HG03280 (cell line): ENCODE results near the gene CTCF.

Experiments used
- ATAC-seq: cut with Tn5 transposase; IDR thresholded peaks from one replicate; pipeline ENCODE4 v1.9.1; 2021; ENCODE audit warnings: mild to moderate bottlenecking, moderate library complexity; ENCODE audit not compliant: unreplicated experiment

CTCF gene

GRCh38 chr16:67663877-67664222 is 101.5 kb downstream of the CTCF start:
- no peak for ATAC-seq

DNA sequence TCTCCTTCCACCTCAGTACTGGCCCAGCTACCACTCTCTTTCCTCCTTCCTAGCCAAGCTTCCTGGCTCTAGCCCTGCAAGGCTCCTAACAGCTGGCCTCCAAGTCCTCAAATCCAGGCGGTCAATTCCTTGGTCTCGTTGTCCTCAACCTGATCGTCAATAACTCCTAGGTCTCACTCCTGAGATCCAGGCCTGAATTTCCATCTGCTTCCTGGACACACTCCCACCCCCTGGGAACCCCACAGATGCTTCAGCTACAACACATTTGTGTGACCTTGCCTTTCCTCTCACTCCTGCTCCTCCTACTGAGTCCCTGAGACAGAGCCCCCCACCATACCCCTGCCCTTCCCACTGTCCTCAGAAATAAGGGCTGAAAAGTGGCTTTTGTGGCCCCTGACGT is 101.9 kb downstream of the CTCF start:
- ATAC-seq, result no peak

DNA sequence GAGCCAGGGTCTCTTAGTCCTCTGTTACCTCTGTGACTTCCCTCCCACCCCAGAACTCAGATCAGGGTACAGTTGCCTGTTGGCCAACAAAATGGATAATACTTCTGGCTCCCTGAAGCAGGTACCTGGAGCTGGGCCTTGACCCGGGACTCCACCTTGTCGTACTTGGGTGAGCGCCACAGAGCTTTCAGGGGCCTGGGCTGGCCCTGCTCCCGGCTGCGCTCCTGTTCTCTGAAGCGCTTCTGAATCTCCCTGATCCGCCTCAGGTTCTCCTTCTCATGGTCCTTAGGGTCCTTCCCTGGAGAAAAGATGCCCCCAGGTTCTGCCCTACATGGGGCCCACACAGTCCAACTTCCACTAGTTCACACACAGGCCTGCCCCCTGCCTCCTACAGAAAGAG is 102.5 kb downstream of the CTCF start:
- no peak for ATAC-seq

- no peak for ATAC-seq
Observed at GRCh38 chr16:67665598-67665997, 103.3 kb downstream of the CTCF start.

- peak; percentile 2 for ATAC-seq
Observed at GRCh38 chr16:67666032-67666551, 103.8 kb downstream of the CTCF start.

DNA sequence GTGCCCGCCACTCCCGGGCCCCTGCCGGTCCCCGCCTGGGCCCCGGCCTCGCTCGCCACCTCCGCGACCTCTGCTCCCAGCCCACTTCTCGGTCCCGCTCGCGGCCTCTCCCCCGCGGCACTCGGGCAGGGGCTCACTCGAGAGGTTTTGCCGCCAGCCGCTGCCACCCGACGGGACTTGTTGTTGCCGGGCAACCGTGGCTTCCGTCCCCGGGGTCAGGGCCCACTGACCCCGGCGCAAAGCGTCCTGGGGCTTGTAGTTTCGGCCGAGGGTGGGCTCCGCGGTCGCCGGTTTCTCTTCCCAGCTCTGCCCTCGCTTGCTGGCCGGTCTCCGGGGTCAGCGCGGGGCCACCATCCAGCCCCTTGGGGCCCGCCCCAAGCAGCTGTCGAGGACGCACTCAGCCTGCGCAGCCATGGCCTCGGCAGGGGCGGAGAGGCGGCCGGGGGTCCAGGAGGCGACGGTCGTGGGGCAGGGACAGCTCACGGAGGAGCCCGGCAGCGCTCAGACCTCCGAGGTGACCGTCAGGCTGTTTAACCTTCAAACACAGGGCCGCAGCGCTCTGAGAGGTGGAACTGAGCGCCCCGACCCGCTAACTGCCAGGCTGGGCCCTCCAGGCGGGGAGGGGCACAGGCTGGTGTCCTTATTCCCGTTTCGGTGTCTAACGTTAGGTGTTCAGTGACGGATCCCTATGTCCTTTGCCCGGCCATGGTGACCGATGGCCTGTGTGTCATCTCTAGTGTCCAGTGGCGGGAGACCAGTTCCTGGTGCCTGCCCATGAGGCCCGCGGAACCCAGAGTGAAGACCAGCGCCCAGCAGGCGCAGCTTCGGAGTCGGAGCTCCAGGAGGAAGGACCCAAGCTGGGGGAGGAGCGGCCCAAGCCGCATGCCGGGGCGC is 104.5 kb downstream of the CTCF start, which contains the start of the genes C16orf86 and ENKD1:
Gene C16orf86, plus strand, starts transcription at position 256 of the 894 bp plus-strand sequence. Its CDS starts 157 bp downstream, at position 413.
Gene ENKD1, minus strand, starts transcription at position 192 of the 894 bp plus-strand sequence. CDS start 308 bp downstream, outside the sequence.
- peak; percentile 58 for ATAC-seq

DNA sequence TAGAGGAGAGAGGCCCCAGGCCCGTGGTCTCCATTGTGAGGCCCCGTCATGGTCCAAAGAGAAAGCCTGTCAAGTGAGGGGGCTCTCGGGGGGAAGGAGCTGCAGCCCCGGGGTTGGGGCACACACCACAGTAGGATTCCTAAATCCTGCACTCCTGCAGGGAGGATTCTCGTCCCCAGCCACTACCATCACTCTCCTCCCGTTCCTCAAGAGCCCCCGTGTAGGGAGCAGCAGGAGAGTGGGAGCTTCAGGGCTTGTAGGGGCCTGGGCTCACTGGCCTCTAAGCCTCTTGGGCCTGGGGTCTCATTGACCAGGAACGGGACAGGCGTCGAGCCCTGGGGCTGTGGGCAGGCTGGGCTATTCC is 105.1 kb downstream of the CTCF start:
- ATAC-seq, result no peak

DNA sequence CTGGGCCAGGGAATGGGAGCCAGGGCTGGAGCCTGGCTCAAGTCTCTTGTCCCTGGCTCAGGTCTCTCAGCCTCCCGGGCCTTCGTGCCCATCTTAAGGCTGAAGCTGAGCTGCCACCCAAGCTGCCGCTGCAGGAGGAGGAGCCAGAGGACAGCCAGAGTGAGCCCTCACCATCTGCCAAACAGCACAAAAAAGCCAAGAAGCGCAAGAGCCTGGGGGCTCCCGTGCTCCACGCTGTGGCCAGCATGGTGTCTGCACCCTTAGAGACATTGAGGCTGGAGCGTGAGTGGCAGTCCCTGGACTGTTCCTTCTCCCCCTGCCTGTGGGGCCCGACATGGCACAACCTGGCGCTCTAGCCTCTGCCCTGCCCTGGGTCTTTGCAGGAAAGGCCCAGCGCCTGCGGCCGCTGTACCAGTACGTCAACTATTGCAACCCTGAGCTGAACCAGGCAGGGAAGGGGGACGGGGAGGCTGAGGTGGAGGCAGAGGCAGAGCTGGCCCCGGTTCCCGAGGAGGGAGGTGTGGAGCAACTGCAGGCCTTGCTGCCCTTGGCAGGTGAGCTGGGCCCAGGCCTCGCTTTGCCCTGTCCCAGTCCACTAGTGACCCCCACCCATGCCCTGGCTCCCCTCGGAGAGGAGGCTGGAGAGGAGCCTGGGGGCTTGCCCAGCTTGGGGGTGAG is 105.6 kb downstream of the CTCF start:
- ATAC-seq, result peak; percentile 67

GRCh38 chr16:67668495-67669157 is 106.3 kb downstream of the CTCF start:
- no peak for ATAC-seq

DNA sequence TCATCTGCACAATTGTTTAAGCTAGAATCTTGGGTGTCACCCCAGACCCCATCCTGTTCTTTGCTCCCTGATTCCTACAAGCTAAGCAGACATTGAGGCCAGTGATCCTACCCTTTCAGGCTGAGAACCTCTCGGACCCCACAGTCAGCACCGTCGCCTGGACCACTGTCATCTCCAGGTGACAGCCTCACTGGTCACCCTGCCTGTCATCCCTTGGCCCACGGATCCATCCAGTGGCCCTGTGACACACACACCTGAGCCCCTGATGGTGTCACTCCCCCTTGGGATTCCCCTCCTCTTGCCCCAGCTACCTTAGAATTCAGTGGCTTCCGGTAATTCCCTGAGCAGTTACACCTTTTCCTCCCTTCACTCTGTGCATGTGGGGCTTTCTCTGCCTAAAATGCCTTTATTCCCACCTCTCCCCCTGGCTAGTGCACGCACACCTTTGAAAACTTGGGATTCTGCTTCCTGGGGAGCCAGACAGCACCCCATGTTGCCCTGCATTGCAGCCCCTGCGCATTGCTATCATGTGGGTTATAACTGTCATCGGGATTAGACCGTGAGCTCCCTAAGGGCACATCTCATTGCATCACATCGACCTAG is 107.3 kb downstream of the CTCF start:
- ATAC-seq, result no peak

DNA sequence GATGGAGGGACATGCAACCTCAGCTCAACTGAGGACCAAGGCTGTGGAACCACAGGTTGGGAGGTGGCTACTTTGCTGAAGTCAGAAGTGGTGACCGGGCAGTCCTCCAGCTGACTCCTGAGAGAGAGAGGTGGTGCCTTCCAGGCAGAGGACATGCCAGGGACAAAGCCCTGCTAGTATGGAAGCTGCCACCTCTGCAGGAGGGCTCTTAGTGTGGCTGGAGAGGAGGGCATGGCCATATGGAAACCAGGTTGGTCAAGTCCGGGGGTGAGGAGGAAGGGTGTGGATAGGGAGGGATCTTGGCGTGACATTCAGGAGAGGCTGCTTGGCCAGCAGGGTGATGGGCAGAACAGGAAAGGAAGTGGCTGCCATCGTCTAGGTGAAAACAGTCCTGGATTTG is 110.0 kb downstream of the CTCF start:
- ATAC-seq, result no peak

DNA sequence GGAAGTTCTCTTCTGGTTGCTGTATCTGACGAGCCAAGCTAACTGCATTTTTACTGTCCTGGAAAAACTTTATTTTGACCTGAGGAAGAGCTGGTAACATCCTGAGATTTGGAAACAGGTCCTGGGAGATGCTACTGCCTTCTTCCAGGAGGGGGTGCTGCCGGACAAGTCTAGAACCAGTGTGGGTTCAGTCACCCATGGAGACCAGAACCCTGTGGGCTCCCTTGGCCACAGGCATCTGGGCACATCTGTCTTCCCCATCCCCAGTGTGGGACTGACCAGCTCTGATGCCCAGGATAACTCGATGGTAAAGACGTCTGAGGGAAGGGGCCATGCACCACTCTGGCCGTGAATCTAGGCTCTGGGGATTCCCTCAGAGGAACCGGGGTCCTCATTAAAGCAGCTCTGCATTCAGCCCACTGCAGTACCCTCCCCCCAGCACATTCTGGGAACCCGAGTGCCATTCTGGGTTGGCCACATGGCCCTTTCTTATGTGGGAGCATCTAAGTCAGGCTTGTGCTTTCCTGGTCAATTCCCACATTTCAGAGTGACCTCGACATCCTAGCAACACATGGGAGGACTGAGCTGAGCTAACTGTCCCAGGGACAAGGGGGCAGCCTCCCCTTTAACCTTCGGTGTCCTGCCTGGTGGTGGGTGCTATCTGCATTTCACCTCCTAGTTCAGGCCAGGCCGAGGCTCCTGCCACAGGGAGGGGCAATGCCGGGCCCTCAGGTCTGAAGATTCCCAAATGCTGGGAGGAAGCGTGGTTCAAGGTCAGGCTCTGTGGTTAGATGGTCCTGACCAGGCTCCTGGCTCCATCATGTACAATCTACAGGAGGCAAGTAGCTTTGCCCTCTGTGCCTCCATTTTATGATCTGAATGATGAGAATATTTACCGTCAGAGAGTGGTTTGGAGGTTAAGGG is 110.7 kb downstream of the CTCF start:
- no peak for ATAC-seq

DNA sequence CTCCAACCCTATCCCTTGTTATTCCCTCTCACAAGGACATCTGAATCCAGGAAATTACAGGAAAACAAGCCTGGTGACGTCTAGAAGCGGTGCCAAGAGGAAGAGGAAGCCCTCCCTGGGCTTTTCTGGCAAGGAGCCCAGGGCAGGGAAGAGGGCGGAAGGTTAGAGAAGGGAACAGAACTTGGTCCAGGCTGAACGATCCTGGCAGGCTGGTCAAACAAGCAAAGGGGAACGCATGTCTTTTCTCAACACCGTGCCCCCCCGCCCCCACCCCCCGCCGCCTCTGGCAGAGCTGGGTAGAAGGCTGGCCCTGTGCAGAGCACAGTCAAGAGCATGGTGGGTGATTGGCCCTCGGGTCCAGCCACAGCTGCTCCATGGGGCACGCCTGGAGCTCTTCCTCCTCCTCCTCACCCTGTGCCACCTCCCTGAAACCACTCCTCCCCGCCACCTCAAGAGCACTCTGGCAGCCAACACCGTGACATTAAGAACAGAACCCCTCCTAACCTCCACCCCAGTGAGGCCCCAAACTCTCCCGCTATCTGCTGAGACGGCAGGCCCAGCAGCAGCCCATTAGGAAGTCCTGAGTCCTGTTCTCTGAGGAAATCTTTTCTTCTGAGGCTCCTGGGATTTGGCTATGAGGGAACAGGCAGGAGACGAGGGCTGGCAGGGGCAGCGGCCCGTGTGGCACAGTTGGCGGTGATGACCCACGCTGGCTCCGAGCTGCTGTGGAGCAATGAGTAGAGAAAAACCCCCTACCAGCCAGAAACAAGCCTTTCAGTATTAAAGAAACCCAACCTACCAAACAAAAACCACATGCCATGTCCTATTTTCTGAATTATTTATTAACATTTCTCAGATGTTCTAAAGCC is 111.6 kb downstream of the CTCF start:
- no peak for ATAC-seq

- ATAC-seq, result no peak
Observed at GRCh38 chr16:67674851-67675578, 112.7 kb downstream of the CTCF start.

DNA sequence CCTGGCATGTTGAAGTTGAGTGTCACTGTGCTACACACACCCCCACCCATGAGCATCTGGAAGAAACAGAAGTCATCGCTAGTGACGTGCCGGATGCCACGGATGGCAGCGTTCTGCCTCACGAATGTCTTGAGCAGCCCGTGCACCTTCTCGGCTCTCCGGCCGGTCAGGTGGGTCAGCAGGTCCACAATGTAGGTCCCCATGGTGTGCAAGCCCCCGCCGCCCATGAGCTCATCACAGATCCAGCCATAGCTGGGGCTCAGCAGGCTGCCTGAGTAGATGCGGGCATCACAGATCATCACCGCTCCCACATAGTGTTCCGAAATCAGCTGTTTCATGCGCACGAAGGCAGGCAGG is 113.2 kb downstream of the CTCF start:
- no peak for ATAC-seq

GRCh38 chr16:67675999-67676398 is 113.7 kb downstream of the CTCF start:
- ATAC-seq, result no peak

- ATAC-seq, result no peak
Observed at GRCh38 chr16:67676516-67676915, 114.2 kb downstream of the CTCF start.

- no peak for ATAC-seq
Observed at GRCh38 chr16:67676939-67677338, 114.6 kb downstream of the CTCF start.
